HCT116 (cell line): Measurements from ENCODE around the gene CELA3A. TPM values are rescaled to one million over a fixed set of nuclear protein-coding genes. Genes with fewer than 3 reads are reported as not detected.
A peak's percentile ranks its signal among the peaks of the same experiment; 100 is the strongest.

Experiments used
- ATAC-seq: fragments of 200-7000 bp; cut with Tn5 transposase; 2 replicates; pipeline ENCODE4 v1.9.1; 2020; ENCODE audit warnings: mild to moderate bottlenecking, moderate library complexity
- BruUV-seq: library from RNA; stranded (reverse); fragments of 400-500 nt; replicated peaks from 2 replicates; lab custom pipeline; 2021; lab: Mats Ljungman, UMichigan
- CTCF ChIA-PET: fragments of 300-600 bp; sonication (Branson Sonifier 250); formaldehyde crosslinking; loops from one replicate; lab custom pipeline; 2021; ENCODE audit warnings: antibody characterized with exemption; lab: Charles Lee
- POLR2A ChIA-PET: fragments of 300-600, 350-600 bp; sonication (Branson Sonifier 250); formaldehyde crosslinking; loops from one replicate; lab custom pipeline; 2021; ENCODE audit warnings: antibody characterized with exemption; lab: Charles Lee
- RAD21 ChIA-PET, 2 experiments: fragments of 300-600 bp; sonication (Branson Sonifier 250); formaldehyde crosslinking; loops; one replicate each; lab custom pipeline; 2023; ENCODE audit warnings: low total read pairs in 2 of 2; ENCODE audit not compliant: uncharacterized antibody in 2 of 2, unreplicated experiment in 2 of 2, low non-redundant PET in 1 of 2; lab: Charles Lee
- DNase-seq: peaks from one replicate; pipeline ENCODE4 v3.0.0-alpha.2; 2010; ENCODE audit warnings: low read depth, low spot score
- H2AFZ ChIP-seq: fragments of 200-600 bp; shearing (Covaris generic), sonication (generic); 2 replicates; pipeline ENCODE4 v1.6.1; 2017; ENCODE audit warnings: low read depth, mixed run types, mixed read lengths, antibody characterized with exemption, low read length; ENCODE audit not compliant: poor library complexity, severe bottlenecking
- H3K27ac ChIP-seq: 2 replicates; pipeline ENCODE4 v1.5.1; 2012; ENCODE audit warnings: low read depth, low read length
- H3K27me3 ChIP-seq: fragments of 200-600 bp; sonication (generic); 2 replicates; pipeline ENCODE4 v1.6.1; 2016; ENCODE audit warnings: mixed run types, low read length, mixed read lengths; ENCODE audit not compliant: insufficient read depth
- H3K36me3 ChIP-seq, 2 experiments: fragments of 200-500 bp in 1 of 2; fragments of 200-600 bp in 1 of 2; sonication (Bioruptor generic) in 1 of 2; sonication (generic) in 1 of 2; 2 replicates each; pipeline versions ENCODE4 v1.5.1 to v1.6.1; 2014 to 2016; ENCODE audit warnings: low read length in 2 of 2, inconsistent platforms in 1 of 2, mixed read lengths in 1 of 2, mixed run types in 1 of 2; ENCODE audit not compliant: insufficient read depth in 2 of 2, control insufficient read depth in 1 of 2
- H3K4me1 ChIP-seq, 2 experiments: fragments of 200-600 bp in 1 of 2; sonication (generic) in 1 of 2; 2 replicates each; pipeline versions ENCODE4 v1.5.1 to v1.6.1; 2012 to 2017; ENCODE audit warnings: low read length in 2 of 2, inconsistent platforms in 1 of 2, mild to moderate bottlenecking in 1 of 2, mixed read lengths in 1 of 2, mixed run types in 1 of 2, moderate library complexity in 1 of 2; ENCODE audit not compliant: insufficient read depth in 2 of 2, control insufficient read depth in 1 of 2
- H3K4me2 ChIP-seq: fragments of 200-600 bp; sonication (generic); 2 replicates; pipeline ENCODE4 v1.6.1; 2017; ENCODE audit warnings: mixed run types, low read length, mixed read lengths
- H3K4me3 ChIP-seq, 2 experiments: fragments of 200-600 bp in 1 of 2; sonication (generic) in 1 of 2; replicated peaks in 1 of 2; 2 replicates each; pipeline ENCODE4 v1.5.1; 2011 to 2016; ENCODE audit warnings: low read length in 2 of 2, control low read depth in 1 of 2, low read depth in 1 of 2, mild to moderate bottlenecking in 1 of 2, mixed read lengths in 1 of 2, mixed run types in 1 of 2
- H3K79me2 ChIP-seq: fragments of 200-600 bp; sonication (generic); 2 replicates; pipeline ENCODE4 v1.6.1; 2017; ENCODE audit warnings: mild to moderate bottlenecking, mixed run types, low read length, moderate library complexity, mixed read lengths; ENCODE audit not compliant: insufficient read depth
- H3K9ac ChIP-seq: fragments of 200-600 bp; sonication (generic); 2 replicates; pipeline ENCODE4 v1.6.1; 2016; ENCODE audit warnings: low read length, mixed read lengths
- H3K9me2 ChIP-seq: fragments of 200-600 bp; sonication (generic), shearing (Covaris generic); 2 replicates; pipeline ENCODE4 v1.6.1; 2017; ENCODE audit warnings: mixed run types, mild to moderate bottlenecking, moderate library complexity; ENCODE audit not compliant: insufficient read depth
- H3K9me3 ChIP-seq, 2 experiments: fragments of 200-500 bp in 1 of 2; fragments of 200-600 bp in 1 of 2; sonication (Bioruptor generic) in 1 of 2; sonication (generic) in 1 of 2; 2 replicates each; pipeline ENCODE4 v1.6.1; 2014 to 2017; ENCODE audit warnings: low read length in 2 of 2, mixed read lengths in 2 of 2, inconsistent platforms in 1 of 2, low read depth in 1 of 2, mild to moderate bottlenecking in 1 of 2, mixed run types in 1 of 2, moderate library complexity in 1 of 2; ENCODE audit not compliant: control insufficient read depth in 1 of 2, insufficient read depth in 1 of 2
- H4K20me1 ChIP-seq: fragments of 200-600 bp; sonication (generic), shearing (Covaris generic); 2 replicates; pipeline ENCODE4 v1.6.1; 2017; ENCODE audit warnings: mixed run types, mild to moderate bottlenecking, moderate library complexity; ENCODE audit not compliant: insufficient read depth
- ATF3 ChIP-seq: IDR thresholded peaks from 2 replicates; pipeline ENCODE4 v1.6.1; 2012
- CBX3 ChIP-seq: IDR thresholded peaks from 2 replicates; pipeline ENCODE4 v1.6.1; 2012; ENCODE audit warnings: low read depth
- CTCF ChIP-seq, 3 experiments: fragments of 200-600 bp in 1 of 3; sonication (generic) in 1 of 3; IDR thresholded peaks in 2 of 3; conservative IDR thresholded peaks in 1 of 3; 2 replicates each; pipeline ENCODE4 v1.5.1; 2012 to 2017; ENCODE audit warnings: low read depth in 2 of 3, low read length in 2 of 3, antibody characterized with exemption in 1 of 3, borderline replicate concordance in 1 of 3, control low read depth in 1 of 3, mild to moderate bottlenecking in 1 of 3, mixed read lengths in 1 of 3, mixed run types in 1 of 3, moderate library complexity in 1 of 3; ENCODE audit not compliant: insufficient read depth in 1 of 3
- MAX ChIP-seq: IDR thresholded peaks from 2 replicates; pipeline ENCODE4 v1.6.1; 2012
- SP1 ChIP-seq: IDR thresholded peaks from 2 replicates; pipeline ENCODE4 v1.6.1; 2012; ENCODE audit warnings: low read depth
- YY1 ChIP-seq: IDR thresholded peaks from 2 replicates; pipeline ENCODE4 v1.6.1; 2011; ENCODE audit warnings: low read length, low read depth, moderate library complexity, mild to moderate bottlenecking; ENCODE audit not compliant: insufficient replicate concordance; ENCODE audit errors: extremely low read depth
- ZFX ChIP-seq: fragments of 450-650 bp; IDR thresholded peaks from 2 replicates; pipeline ENCODE4 v1.6.1; 2017
- ZNF274 ChIP-seq: fragments of 200-500 bp; sonication (Bioruptor generic); IDR thresholded peaks from 2 replicates; pipeline ENCODE4 v1.6.1; 2014; ENCODE audit warnings: mild to moderate bottlenecking, low read depth, low read length, inconsistent platforms
- intact Hi-C: fragments of 100-400 bp; cut with micrococcal nuclease; formaldehyde crosslinking; loops from 2 replicates; pipeline ENCODE4 v1.10.0; 2022
- total RNA-seq: library from RNA; stranded (reverse); gene quantifications from one replicate; pipeline ENCODE4 v1.2.1, GENCODE V29; 2021; ENCODE audit not compliant: unreplicated experiment

CELA3A gene
- total RNA-seq, 1 experiment from 2014 or later, result 9.0 TPM

GRCh38 chr1:22041505-22041904 is 40.0 kb downstream of the CELA3A start (continued):
- TF ChIP-seq YY1 (no peak), CBX3 (no peak), MAX (no peak), ZFX (no peak), ZNF274 (no peak), CTCF (IDR thresholded peaks at IDR 0.05 in 2 of 3, conservative IDR thresholded peaks at IDR 0.05 in 1 of 3; ENCODE audit: borderline replicate concordance in 1 of 3, insufficient read depth in 1 of 3, low read depth in 2 of 3, low read length in 2 of 3) (no peak)

GRCh38 chr1:22043198-22043769 is 41.8 kb downstream of the CELA3A start:
- ATAC-seq (no peak), DNase-seq (no peak)
- Histone ChIP-seq H3K4me1 (peaks cover 15 to 36% of the 10 kb centered on the region in 2 experiments; a peak in 3 of 4 replicates), H2AFZ (peak overlapping the region; percentile 48), H3K79me2 (no peaks in the 10 kb centered on the region), H3K4me3 (no peak overlapping the region), H4K20me1 (no peaks in the 10 kb centered on the region), H3K27ac (no peak overlapping the region), H3K9me2 (no peaks in the 10 kb centered on the region), H3K9me3 (no peaks in the 10 kb centered on the region), H3K27me3 (no peaks in the 10 kb centered on the region), H3K9ac (no peak overlapping the region), H3K4me2 (peak overlapping the region; percentile 41), H3K36me3 (no peaks in the 10 kb centered on the region)
- no TSS peak for BruUV-seq
- CTCF ChIA-PET, result no interaction called here
- intact Hi-C loops, result no loop called here
- RAD21 ChIA-PET, result no interaction called here
- POLR2A ChIA-PET, result no interaction called here
- no peak for TF ChIP-seq ATF3
- 0 out of 2 replicates have a peak, but pooled peaks have one; percentile 28 for TF ChIP-seq SP1
